Activated T-cell treated with anti-CD3 and anti-CD28 coated beads, Interleukin-2, amount 50 U/mL, for 1 hour (primary cell): ENCODE results near the gene CACNA1S.

Experiments used
- DNase-seq: peaks from one replicate; pipeline ENCODE4 v3.0.0-alpha.2; 2020

Gene CACNA1S

GRCh38 chr1:201061049-201061448 lies 51.2 kb downstream of the CACNA1S start:
- no peak for DNase-seq

- DNase-seq = no peak
Observed at GRCh38 chr1:201060586-201060985, 51.6 kb downstream of the CACNA1S start.

DNA sequence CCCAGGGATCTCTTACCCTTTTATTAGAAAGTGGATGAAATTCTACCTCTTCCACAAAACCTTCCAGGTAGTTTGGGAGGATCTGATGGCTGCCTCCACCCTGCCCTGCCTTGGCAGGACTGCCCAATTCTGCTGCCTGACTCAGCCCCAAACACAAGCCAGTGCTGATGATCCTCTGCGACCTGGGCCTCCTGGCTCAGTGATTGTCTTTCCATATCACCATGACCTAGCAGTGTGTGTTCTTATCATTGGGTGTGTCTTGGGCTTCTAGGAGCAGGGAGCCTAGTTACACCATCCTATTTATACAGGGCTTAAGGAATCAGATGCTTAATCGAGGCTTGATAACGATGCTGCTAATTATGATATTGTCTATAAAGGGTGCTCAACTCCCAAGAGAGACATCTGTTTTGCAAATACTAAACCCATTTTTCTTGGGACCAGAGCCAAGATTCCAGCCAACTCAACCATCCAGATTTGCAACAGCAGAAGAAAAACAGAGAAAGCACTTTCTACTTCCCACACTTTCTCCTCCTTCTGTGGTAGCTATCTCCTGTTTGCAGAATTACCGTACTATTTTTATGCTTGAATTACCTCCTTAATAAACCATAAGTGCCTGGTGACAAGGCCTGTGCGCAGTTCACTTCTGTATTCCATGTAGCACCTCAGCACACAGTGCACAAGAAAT lies 52.2 kb downstream of the CACNA1S start:
- no peak for DNase-seq

GRCh38 chr1:201059401-201059800 lies 52.8 kb downstream of the CACNA1S start:
- no peak for DNase-seq

DNA sequence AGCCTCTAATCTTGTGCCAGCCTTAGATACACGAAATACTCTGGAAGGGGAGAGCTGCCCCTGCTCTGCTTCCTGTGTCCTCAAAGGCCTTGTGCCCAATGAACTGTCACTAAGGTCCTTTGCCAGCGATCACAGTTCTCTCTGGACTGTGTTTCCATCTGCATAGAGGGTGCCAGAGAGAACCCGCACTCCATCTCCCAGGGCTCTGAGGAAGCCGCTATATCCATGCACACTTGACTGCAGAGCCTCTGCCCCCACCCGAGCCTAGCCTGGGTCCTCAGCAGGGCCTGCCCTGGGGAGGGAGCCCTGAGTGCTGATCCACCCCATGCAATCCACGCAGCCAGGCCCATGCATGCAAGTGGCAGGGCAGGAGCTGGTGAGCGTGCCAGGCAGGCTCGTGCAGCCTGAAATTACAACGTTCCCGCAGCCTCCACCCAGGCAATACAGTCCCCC lies 58.1 kb downstream of the CACNA1S start:
- no peak for DNase-seq

DNA sequence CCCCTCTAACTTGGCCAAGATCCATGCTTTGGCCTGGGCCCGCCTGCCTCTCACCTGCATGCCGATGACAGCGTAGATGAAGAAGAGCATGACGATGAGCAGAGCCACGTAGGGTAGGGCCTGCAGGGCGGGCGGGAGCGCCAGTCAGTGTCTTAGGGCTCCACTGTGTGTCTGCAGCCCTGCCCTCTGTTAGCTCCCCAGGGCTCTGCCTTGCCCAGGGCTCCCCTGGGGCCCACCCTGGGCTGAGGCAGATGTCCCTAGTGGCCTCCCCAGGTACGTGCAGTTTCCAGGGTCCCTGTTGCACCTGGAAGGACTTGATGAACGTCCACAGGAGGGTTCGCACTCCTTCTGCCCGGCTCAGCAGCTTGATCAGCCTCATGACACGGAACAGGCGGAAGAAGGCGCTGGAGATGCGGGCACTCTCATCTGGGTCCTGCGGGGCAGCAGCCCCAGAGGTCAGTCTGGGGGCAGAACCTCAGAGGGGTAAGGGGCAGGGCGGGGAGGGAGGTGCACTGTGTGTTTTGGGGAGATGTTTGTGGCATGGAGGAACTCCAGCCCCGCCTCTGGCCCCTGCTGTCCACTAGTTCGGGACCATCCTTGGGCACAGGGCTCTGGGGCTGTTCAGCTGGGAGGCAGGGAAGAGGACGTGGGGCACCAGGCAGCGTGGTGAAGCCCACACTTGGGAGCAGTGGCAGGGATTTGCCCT lies 58.9 kb downstream of the CACNA1S start:
- DNase-seq = no peak

- DNase-seq = no peak
Observed at GRCh38 chr1:201051399-201051798, 60.8 kb downstream of the CACNA1S start.

DNA sequence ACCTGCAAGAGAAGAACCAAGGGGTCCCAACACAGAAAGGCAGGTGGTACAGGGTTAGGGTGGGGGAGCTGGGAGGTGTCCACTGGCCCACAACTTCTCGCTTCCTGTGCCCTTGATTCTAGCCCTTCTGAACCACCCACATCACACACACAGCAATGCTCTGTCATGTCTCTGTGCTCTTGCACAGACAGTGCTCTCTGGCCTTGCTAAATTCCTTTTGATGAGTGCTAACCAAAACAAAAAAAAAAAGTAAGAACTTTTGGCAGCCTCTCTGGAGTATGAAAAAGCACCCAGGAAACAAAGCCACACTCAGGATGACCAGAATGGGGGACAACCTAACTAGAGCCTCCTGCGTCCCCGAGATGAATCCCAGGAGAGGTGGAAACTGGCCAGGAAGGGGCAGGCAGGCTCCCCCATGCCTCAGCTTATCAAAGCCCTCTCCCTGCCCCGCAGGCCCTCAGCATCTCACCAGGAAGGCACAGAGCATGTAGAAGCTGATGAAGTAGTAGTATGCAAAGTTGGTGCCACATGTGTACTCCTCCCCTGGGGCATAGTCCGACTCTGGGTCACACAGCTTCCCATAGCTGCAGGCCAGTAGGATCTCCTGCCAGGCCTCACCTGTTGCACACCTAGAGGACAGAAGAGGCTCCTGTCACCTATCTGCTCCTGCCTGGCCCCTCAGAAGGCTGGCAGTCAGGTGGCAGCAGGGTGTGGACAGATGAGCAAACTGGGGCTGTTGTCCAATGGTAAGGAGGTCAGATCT lies 61.5 kb downstream of the CACNA1S start:
- DNase-seq = no peak

- no peak for DNase-seq
Observed at GRCh38 chr1:201049248-201049831, 62.9 kb downstream of the CACNA1S start.

- no peak for DNase-seq
Observed at GRCh38 chr1:201048521-201048920, 63.7 kb downstream of the CACNA1S start.

- no peak for DNase-seq
Observed at GRCh38 chr1:201044119-201044518, 68.1 kb downstream of the CACNA1S start.

GRCh38 chr1:201042779-201043461 lies 69.3 kb downstream of the CACNA1S start:
- peak; percentile 76 for DNase-seq

DNA sequence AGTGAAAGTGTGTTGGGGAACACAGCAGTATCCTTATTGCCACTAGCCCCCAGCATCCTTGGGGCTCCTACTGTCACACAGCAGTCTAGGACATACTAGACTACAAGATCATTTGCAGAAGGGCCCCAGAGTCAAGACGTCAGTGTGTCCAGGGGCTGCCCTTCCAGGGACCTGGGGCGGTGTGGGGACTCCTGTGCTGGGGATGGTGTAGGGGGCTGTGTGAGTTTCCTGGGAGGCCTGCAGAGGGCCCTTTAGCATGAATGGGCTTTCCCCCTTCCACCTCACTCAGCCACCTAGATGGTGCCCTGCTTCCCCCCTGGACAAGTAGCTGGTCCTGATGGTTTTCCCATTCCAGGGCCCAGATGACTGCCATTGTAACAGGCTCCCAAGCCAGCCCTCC lies 71.2 kb downstream of the CACNA1S start:
- no peak for DNase-seq

- no peak for DNase-seq
Observed at GRCh38 chr1:201039876-201040275, 72.3 kb downstream of the CACNA1S start.

DNA sequence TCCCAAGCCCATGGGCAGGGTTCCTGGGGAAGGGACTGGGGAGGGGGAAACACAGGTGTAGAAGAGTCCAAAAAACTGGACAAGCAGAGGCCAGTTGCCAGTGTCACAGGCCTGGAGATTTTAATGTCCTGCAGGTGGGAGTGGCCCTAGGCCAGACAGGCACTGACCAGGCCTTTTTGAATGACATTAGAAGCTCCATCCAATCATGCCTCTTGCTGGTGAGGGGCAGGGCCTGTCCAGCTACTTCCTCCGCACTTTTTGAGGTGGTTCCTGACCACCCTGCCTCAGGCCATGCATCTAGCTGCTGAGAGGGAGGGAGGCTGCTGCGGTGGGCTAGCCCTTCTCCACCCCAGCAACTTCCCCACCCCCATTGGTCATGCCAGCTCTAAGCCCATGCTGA lies 72.8 kb downstream of the CACNA1S start:
- DNase-seq = no peak

DNA sequence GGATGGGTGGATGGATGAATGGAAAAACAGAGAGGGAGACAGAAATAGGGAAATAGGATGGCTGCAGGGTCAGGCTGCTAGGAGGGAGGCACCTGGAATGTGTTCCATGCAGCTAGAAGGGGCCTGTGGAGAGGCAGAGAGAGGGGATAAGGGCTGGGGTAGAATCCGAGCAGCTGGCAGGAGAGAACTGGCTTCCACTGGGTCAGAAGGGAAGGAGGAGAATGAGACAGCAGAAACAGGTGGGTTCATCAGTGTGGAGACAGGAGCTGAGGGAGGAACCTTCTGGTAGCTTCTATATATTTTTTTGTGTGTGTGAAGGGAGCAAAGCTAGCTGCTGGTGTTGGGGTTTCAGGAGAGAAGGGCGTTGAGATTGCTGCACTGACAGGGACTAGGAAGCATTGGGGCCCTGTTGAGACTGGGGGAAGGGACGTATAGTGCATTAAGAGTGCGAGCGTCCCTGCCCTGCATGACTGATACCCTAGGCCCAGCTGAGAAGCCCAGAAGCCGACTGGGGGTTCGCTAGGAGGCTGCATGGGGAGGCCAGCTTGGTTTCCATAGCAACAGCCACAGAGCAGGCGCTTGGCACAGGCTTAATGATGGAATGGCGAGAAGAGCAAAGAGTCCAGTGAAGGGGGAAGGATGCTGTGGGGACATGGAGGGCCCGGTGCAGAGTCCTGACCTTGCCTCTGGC lies 73.9 kb downstream of the CACNA1S start:
- no peak for DNase-seq

DNA sequence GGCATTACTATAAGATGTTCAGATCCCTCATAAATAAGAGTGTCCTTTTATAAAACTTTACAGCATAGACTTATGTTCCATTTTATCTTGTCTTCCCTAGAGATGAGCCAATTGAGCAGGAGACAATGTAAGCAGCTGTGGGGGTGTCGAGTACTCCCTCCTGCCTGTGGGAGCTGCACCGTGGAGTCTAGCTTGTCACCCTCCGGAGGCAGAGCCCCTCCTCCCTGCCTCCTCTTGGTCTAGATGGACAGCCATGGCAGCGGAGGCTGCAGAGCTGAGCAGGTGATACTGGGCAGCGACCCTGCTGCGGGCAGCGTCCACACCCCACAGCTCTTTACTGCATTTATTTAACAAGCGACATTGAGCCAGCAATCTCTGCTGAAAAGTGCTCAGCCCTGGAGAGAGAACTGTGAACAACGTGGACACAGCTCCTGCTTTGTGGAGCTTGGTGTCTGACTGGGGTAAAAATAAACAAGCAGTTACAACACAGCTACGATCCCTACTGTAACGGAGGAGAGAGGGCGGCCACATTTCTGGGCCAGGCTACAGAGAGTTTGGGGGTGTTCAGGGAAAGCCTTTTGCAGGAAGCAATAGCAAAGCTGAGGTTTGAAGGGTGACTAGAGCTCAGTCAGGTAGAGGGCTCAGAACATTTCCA lies 75.9 kb downstream of the CACNA1S start:
- DNase-seq = no peak

- no peak for DNase-seq
Observed at GRCh38 chr1:201034671-201035070, 77.6 kb downstream of the CACNA1S start.

DNA sequence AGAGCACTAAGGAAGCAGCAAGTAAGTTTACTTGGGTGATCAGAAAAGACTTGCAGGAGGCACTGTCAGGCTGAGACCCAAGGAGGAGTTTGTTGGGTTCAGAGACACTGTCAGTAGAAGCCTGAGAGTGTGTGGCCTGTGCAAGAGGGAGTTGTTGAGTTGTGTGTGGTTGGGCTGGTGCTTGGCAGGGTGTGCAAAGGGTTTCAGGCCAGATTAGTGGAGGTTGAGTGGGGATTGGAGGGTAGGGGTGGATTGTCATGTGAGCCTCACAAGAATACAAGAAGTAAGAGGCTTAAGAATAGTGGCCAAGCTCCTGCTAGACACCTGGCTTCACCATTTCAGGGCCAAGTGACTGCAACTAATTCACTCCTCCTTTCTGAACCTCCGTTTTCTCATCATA lies 79.8 kb downstream of the CACNA1S start:
- no peak for DNase-seq

GRCh38 chr1:201028461-201028889 lies 83.8 kb downstream of the CACNA1S start:
- no peak for DNase-seq

GRCh38 chr1:201026836-201027235 lies 85.4 kb downstream of the CACNA1S start:
- no peak for DNase-seq

DNA sequence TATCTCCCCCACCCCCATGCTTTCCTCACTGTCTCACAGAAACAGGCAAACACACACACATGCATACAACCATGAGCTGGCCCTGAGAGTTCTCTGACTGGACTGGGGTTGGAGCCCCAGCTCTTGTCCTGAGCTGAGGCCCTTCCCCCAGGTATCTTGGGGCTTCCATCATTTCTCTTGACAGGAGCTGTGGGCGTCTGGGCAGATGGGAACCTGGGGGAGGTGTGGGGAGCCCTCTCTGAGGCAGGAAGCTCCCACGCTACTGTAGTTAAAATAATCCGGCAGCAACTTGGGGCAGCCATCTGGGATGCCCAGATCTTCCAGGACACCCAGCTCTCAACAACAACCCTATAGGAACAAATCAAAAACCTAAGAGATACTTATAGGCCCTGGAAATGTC lies 86.0 kb downstream of the CACNA1S start:
- no peak for DNase-seq
